Prostate gland (tissue), 2 donors: ENCODE results near the gene CAPN14. TPM values are rescaled to one million over a fixed set of nuclear protein-coding genes. Genes with fewer than 3 reads are reported as not detected.
A peak's percentile ranks its signal among the peaks of the same experiment; 100 is the strongest.

Experiments used
- DNase-seq: peaks from one replicate; pipeline ENCODE4 v3.0.0-alpha.2; 2019; ENCODE audit warnings: low spot score
- H3K27ac ChIP-seq, 2 donors: fragments of 200-600 bp; sonication (generic); 2 replicates each; pipeline ENCODE4 v1.5.1; 2017 to 2019
- H3K27me3 ChIP-seq: fragments of 200-600 bp; sonication (generic); replicated peaks from 2 replicates; pipeline ENCODE4 v1.5.1; 2019; ENCODE audit not compliant: insufficient read depth
- H3K36me3 ChIP-seq, 2 donors: fragments of 200-600 bp; sonication (generic); 1 replicate in 1 of 2; 2 replicates in 1 of 2; pipeline versions ENCODE4 v1.5.1 to v1.8.1; 2017 to 2019
- H3K4me1 ChIP-seq: fragments of 200-600 bp; sonication (generic); replicated peaks from 2 replicates; pipeline ENCODE4 v1.5.1; 2019
- H3K4me3 ChIP-seq, 2 donors: fragments of 200-600 bp; sonication (generic); 2 replicates each; pipeline ENCODE4 v1.5.1; 2017 to 2019
- H3K9me3 ChIP-seq: fragments of 200-600 bp; sonication (generic); 2 replicates; pipeline ENCODE4 v1.5.1; 2017
- CTCF ChIP-seq, 4 experiments: fragments of 200-600 bp in 2 of 4; fragments of 450-650 bp in 2 of 4; sonication (generic) in 2 of 4; IDR thresholded peaks; 1 replicate in 3 of 4; 2 replicates in 1 of 4; pipeline ENCODE4 v1.5.1; 2016 to 2019; ENCODE audit warnings: antibody characterized with exemption in 4 of 4, mild to moderate bottlenecking in 2 of 4, moderate library complexity in 2 of 4
- POLR2A ChIP-seq: fragments of 450-650 bp; IDR thresholded peaks from one replicate; pipeline ENCODE4 v1.6.1; 2016; ENCODE audit warnings: antibody characterized with exemption, mild to moderate bottlenecking
- POLR2AphosphoS5 ChIP-seq: sonication (generic); formaldehyde crosslinking; IDR thresholded peaks from one replicate; pipeline ENCODE4 v1.6.1; 2017; ENCODE audit warnings: antibody characterized with exemption
- WGBS: methylation state at CpG from one replicate; pipeline ENCODE4 v1.1.5; 2018; 5-methylcytosine and 5-hydroxymethylcytosine counted together
- intact Hi-C: fragments of 100-400 bp; cut with DNase I; formaldehyde crosslinking; loops from one replicate; pipeline ENCODE4 v1.14.2; 2022
- total RNA-seq, 2 donors: library from RNA; depleted of rRNA; stranded (reverse); fragments of >200 nt; gene quantifications; one replicate each; pipeline ENCODE4 v1.1.0, GENCODE V29; 2016

The CAPN14 gene
- total RNA-seq, 2 donors from 2014 or later, result 0.27 to 0.80 TPM

GRCh38 chr2:31243053-31243452 lies 25.7 kb upstream of the CAPN14 start:
- H3K9me3 ChIP-seq, result no peaks in the 10 kb centered on the region
- intact Hi-C loops, result no loop called here

GRCh38 chr2:31241625-31242270 lies 24.4 kb upstream of the CAPN14 start:
- intact Hi-C loops, result no loop called here
- no peak overlapping the region for H3K27ac ChIP-seq
- no peak for DNase-seq
- 77% methylated on average over 10 of the region's 10 CpGs for WGBS
- no peaks in the 10 kb centered on the region for H3K4me1 ChIP-seq
- no peaks in the 10 kb centered on the region for H3K36me3 ChIP-seq
- TF ChIP-seq POLR2A, result no peak
- TF ChIP-seq CTCF (IDR thresholded peaks at IDR 0.05), result no peak
- TF ChIP-seq POLR2AphosphoS5, result no peak
- no peaks in the 10 kb centered on the region for H3K9me3 ChIP-seq
- H3K4me3 ChIP-seq, result no peak overlapping the region
- no peaks in the 10 kb centered on the region for H3K27me3 ChIP-seq

More at GRCh38 chr2:31243053-31243452, 25.7 kb upstream of the CAPN14 start:
- Histone ChIP-seq H3K36me3 (no peaks in the 10 kb centered on the region), H3K4me3 (no peak overlapping the region), H3K27ac (no peak overlapping the region), H3K4me1 (no peaks in the 10 kb centered on the region), H3K27me3 (no peaks in the 10 kb centered on the region)
- no peak for TF ChIP-seq POLR2AphosphoS5
- TF ChIP-seq POLR2A, result no peak
- TF ChIP-seq CTCF (IDR thresholded peaks at IDR 0.05), result no peak
- WGBS, result 93% methylated on average over 5 of the region's 5 CpGs
- no peak for DNase-seq

GRCh38 chr2:31240381-31241365 lies 23.4 kb upstream of the CAPN14 start:
- no peaks in the 10 kb centered on the region for H3K9me3 ChIP-seq
- no peaks in the 10 kb centered on the region for H3K27me3 ChIP-seq
- no peak for TF ChIP-seq POLR2AphosphoS5
- H3K4me1 ChIP-seq, result no peaks in the 10 kb centered on the region
- WGBS, result 81% methylated on average over 11 of the region's 11 CpGs
- no peak for DNase-seq
- peak overlapping the region in 1 of 2 donors; percentile 8 for H3K27ac ChIP-seq
- no peaks in the 10 kb centered on the region for H3K36me3 ChIP-seq
- H3K4me3 ChIP-seq, result no peak overlapping the region
- intact Hi-C loops, result no loop called here

- no peak overlapping the region for H3K4me3 ChIP-seq
- no peak for TF ChIP-seq POLR2A
- TF ChIP-seq POLR2AphosphoS5, result peak; percentile 11
Measured at GRCh38 chr2:31239593-31240177, 22.4 kb upstream of the CAPN14 start.

GRCh38 chr2:31238906-31239592 lies 21.7 kb upstream of the CAPN14 start:
- TF ChIP-seq POLR2A (no peak), CTCF (IDR thresholded peaks at IDR 0.05) (no peak), POLR2AphosphoS5 (no peak)
- DNase-seq, result no peak
- Histone ChIP-seq H3K9me3 (no peaks in the 10 kb centered on the region), H3K4me3 (no peak overlapping the region), H3K27ac (peak overlapping the region; percentile 30 to 54), H3K4me1 (peaks cover 2% of the 10 kb centered on the region), H3K27me3 (no peaks in the 10 kb centered on the region), H3K36me3 (no peaks in the 10 kb centered on the region)
- intact Hi-C loops, result loop anchor here (5.0 to 10.0 kb wide), 3 partner anchors 78 to 776 kb away; partner anchors contain the start of gene MEMO1
- 88% methylated on average over 13 of the region's 13 CpGs for WGBS

More at GRCh38 chr2:31239593-31240177, 22.4 kb upstream of the CAPN14 start:
- Histone ChIP-seq H3K4me1 (no peaks in the 10 kb centered on the region), H3K27me3 (no peaks in the 10 kb centered on the region), H3K27ac (peak overlapping the region; percentile 30 to 54), H3K9me3 (no peaks in the 10 kb centered on the region), H3K36me3 (no peaks in the 10 kb centered on the region)
- intact Hi-C loops, result loop anchor here (5.0 to 10.0 kb wide), 3 partner anchors 78 to 775 kb away; partner anchors contain the start of gene MEMO1
- WGBS, result 54% methylated on average over 22 of the region's 22 CpGs
- DNase-seq, result no peak
